Stimulated activated naive CD8-positive, alpha-beta T cell treated with anti-CD3 and anti-CD28 coated beads, Interleukin-15, Interleukin-2, amounts not matched to agents 100 ng/mL and 50 ng/mL, for 24 hours (primary cell): ENCODE data around the gene APOL3.
"Not testable (repeated sequence)": the region's sequence is repeated elsewhere in the genome, so short reads cannot be mapped to it uniquely, and the experiment has no call there.

Experiments
- H3K27ac Mint-ChIP-seq: one replicate; pipeline ENCODE4 v1.8.0; 2021; ENCODE audit warnings: mild to moderate bottlenecking, mixed read lengths
- H3K27me3 Mint-ChIP-seq: one replicate; pipeline ENCODE4 v1.8.0; 2021; ENCODE audit warnings: mixed read lengths
- H3K36me3 Mint-ChIP-seq: one replicate; pipeline ENCODE4 v1.8.0; 2021; ENCODE audit warnings: low read depth, mixed read lengths
- H3K4me1 Mint-ChIP-seq: one replicate; pipeline ENCODE4 v1.8.0; 2021; ENCODE audit warnings: low read depth, mixed read lengths
- H3K4me3 Mint-ChIP-seq: one replicate; pipeline ENCODE4 v1.8.0; 2021; ENCODE audit warnings: mild to moderate bottlenecking, mixed read lengths
- H3K9me3 Mint-ChIP-seq: one replicate; pipeline ENCODE4 v1.8.0; 2021; ENCODE audit warnings: mixed read lengths

The APOL3 gene

DNA sequence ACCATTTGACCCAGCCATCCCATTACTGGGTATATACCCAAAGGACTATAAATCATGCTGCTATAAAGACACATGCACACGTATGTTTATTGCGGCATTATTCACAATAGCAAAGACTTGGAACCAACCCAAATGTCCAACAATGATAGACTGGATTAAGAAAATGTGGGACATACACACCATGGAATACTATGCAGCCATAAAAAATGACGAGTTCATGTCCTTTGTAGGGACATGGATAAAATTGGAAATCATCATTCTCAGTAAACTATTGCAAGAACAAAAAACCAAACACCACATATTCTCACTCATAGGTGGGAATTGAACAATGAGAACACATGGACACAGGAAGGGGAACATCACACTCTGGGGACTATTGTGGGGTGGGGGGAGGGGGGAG, 69.8 kb downstream of the APOL3 start:
- H3K4me1 Mint-ChIP-seq, H3K27ac Mint-ChIP-seq, H3K27me3 Mint-ChIP-seq, H3K9me3 Mint-ChIP-seq, H3K36me3 Mint-ChIP-seq, H3K4me3 Mint-ChIP-seq: not testable (repeated sequence)
